ENCODE data around the gene CNTNAP2.
"Not testable (repeated sequence)": the region's sequence is repeated elsewhere in the genome, so short reads cannot be mapped to it uniquely, and the experiment has no call there.

CNTNAP2 gene

DNA sequence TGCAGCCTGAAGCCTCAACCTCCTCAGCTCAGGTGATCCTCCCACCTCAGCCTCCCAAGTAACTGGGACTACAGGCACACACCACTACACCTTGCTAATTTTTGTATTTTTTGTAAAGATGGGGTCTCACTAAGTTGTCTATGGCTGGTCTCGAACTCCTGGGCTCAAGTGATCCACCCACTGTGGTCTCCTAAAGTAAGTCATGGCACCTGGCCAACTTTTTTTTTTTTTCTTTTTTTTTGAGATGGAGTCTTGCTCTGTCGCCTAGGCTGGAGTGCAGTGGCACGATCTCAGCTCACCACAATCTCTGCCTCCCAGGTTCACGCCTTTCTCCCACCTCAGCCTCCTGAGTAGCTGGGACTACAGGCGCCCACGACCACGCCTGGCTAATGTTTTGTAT, 2182.2 kb downstream of the CNTNAP2 start:
- DNase-seq (ENCODE audit: low read depth in 2 of 2), result not testable (repeated sequence)

DNA sequence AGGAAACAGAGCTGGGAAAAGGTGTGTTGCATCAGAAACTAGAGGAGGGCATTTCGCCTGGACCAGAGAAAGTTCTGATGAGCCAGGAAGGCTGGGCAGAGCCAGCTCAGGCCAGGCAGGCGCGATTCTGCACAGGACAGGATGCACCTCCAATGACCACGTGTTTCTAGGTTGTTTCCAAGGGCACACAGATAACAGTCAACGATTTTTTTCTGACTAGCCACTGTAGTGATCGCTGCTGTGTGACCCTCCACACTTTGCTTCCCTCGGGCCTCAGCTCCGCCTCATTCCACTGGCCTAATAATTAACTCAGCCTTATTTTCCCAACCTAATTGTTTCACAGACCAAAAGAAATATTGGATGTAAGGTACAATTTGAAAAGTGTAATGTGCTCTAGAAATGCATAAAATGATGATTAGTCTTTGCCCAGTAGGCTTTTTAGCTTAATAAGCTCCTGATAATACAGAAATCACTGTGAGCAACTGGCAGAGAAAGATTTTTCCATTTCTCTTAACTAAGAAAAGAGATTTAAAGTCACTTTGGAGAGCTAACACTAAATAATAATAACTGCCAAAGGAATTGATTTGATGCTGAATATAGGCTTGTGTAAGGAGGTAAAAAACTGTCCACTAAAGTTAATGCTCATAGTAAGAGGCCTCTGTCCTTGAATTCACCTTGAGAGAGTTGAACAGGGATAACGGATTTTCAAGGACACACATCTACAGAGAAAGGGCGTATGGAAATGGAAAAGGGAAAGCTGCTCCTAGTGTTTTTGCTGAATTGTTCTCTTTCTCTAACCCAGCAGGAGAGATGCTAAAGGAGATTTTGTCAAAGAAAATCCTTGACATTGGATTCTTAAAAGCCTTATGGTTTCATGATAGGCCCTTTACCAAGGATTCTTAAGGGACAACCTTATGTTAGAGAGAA, 2183.0 kb downstream of the CNTNAP2 start:
- DNase-seq (ENCODE audit: low read depth in 2 of 2), result no peak

DNA sequence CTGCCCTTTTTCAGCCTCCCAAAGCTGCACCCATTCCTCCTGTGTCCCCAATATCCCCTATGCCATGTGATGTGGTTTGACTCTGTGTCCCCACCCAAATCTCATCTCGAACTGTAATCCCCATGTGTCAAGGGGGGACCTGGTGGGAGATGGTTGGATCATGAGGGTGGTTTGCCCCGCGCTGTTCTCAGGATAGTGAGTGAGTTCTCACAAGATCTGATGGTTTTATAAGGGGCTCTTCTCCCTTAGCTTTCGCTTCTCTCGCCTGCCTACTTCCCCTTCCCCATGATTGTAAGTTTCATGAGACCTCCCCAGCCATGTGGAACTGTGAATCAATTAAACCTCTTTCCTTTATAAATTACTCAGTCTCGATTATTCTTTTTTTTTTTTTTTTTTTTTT, 2185.8 kb downstream of the CNTNAP2 start:
- DNase-seq (ENCODE audit: low read depth in 2 of 2), result not testable (repeated sequence)

DNA sequence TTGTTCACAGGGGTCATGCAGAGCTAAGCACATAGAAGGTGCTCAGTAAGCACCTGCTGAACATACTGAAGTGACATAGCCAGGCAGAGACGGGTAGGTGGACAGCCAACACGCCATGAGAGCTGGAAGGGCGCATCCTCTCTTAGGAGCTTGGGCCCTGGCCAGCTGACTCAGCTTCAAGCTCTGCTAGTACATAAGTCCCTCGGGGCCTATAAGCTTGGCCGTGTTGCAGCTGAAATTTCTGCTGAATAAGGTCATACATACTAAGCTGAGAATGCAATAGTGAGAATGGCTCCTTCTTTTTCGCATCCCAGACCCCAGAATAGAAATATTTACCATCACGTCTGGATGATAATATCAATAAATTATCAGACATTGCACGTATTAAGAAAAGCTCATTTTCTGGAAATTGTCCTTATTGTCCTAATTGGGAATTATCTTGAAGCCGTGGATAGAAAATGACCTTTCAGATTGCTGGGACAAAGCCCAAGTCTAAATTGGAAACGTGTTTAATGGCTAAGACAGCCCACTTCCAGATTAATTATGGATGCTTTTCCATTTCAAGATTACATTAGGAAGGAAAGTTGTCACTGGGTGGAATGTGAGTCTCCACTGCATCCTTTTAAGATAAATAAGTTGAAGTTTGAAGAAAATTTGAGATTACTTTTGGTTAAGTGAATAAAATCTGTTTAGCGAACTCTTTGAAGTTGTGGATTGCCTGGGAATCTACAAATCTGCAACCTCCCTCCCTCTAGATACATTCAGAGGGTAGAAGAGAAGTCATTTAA, 2186.9 kb downstream of the CNTNAP2 start:
- no peak for DNase-seq (ENCODE audit: low read depth in 2 of 2)

DNA sequence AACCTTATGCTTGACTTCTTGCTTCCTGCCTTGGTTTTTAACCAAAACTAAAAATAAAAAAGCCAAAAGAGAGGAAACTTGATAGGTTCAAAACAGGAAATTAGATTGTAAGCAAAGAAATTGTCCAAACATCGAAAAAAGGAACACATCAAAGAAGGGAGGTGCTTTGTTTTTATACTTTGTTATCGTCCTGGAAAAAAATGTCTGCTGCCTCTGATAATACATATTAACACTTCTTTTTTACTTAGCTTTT, 2187.4 kb downstream of the CNTNAP2 start:
- no peak for DNase-seq (ENCODE audit: low read depth in 2 of 2)

DNA sequence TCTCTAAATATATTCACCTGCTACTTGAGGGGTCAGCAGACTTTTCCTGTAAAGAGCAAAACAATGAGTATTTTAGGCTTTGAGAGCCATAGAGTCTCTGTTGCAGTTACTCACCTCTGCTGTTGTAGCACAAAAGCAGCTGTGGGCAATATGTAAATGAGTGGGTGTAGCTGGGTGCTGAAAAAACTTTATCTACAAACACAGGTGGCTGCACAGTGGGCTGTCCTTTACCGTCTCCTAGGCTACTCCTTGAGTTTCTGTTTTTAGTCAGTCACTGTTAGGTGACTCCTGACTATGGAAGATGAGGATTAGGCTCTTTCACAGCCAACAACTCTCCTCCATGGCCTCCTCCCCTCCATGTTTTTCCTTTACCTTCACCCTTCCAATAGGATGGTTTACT, 2187.9 kb downstream of the CNTNAP2 start:
- no peak for DNase-seq (ENCODE audit: low read depth in 2 of 2)

DNA sequence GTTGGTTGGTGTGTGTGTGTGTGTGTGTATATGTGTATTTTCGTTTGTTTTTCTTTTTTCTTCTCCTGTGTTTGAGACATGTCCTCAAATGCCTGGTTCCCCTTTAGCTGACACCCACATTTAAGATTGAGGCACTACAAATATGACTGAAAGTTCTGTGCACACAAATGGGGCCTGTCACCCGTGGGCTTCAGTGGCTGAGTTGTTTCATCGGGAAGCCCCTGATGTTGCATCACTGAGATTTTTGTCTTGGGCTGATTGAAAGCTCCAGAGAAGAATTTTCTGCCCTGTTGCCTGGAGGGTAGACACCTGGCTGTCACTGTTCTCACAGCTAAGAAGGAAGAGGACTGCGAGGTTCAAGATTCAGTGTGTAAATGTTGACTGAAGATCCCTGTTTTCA, 2190.2 kb downstream of the CNTNAP2 start:
- no peak for DNase-seq (ENCODE audit: low read depth in 2 of 2)

DNA sequence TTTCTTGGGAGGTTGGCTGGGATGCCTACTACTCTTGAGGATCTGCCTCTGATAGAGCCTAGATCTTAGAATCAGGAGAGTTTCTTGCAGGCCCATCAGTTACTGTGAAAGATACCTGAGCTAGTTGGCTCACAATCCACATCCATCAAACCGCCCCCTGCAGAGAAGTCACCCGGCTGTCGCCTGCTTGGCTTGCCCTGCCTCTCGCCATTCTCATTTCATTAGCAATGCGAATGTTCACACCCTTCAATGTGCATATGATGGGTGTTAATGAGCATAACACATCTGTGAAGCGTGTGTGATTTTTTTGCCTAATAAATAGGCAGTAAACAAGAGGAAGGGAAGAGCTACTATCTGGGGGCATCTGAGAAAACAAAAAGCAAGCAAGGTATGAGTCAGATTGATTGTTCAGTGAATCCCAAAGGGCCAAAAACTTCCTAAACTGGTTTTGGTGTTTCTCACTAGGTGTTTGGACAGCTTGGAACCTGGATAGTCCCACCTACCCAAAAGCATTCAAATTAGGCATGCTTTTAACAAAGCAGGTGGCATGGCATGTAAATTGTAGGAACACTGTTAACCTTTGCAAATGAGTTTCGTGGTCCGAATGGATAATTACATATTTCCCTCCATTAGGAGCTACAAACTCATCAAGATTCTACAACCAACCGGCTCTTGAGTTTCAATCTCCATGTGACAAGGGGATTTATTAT, 2201.7 kb downstream of the CNTNAP2 start:
- DNase-seq (ENCODE audit: low read depth in 2 of 2), result no peak

DNA sequence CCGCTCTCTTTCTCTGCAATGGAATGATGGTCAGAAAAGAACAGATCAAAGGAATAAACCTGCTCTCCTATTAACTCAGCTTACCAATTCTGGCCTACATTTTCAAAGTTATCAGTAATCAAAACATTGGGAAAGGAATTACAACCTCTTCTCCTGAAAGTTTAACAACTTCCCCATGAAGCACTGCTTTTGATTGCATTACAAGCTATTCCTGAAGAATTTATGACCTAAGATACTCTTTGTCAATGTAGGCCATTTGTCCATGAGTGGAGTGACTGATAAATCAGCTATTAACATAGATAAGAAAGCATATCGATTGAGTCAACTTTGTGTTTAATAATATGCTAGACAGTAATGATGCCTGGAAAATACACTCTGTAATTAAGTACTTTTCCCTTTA, 2202.2 kb downstream of the CNTNAP2 start:
- DNase-seq (ENCODE audit: low read depth in 2 of 2), result no peak

DNA sequence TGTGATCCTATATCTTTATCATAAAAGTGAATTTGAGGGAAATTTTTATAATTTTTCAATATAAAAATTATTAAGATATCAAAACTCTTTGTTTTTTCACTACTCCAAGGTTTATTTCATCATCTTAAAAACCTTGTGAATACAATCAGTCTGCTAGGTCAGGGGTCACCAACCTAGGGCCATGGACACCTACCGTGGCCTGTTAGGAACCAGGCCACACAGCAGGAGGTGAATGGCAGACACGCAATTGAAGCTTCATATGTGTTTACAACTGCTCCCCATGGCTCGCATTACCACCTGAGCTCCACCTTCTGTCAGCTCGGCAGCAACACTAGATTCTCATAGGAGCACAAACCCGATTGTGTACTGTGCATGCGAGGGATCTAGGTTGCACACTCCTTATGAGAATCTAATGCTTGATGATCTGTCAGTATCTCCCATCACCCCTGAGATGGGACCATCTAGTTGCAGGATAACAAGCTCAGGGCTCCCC, 2202.8 kb downstream of the CNTNAP2 start:
- DNase-seq (ENCODE audit: low read depth in 2 of 2), result no peak

DNA sequence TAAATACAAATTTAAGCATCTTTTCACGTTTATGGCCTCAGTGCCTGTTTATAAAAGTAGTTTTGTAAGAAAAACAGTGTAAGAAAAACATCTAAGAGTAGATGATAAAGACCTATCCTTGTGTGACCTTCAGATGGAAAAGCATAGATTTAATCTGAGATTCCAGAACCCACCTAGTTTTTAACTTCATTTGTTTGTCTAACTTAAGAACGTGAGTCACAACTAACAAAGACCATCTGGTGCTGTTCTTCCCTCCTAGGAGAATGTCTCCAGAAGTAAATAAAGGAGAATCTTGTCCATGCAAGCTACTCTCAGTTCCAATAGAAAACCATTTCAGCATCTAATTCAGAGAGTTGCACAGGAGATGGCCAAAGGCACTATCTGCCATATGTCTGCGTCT, 2208.6 kb downstream of the CNTNAP2 start:
- DNase-seq (ENCODE audit: low read depth in 2 of 2), result no peak

DNA sequence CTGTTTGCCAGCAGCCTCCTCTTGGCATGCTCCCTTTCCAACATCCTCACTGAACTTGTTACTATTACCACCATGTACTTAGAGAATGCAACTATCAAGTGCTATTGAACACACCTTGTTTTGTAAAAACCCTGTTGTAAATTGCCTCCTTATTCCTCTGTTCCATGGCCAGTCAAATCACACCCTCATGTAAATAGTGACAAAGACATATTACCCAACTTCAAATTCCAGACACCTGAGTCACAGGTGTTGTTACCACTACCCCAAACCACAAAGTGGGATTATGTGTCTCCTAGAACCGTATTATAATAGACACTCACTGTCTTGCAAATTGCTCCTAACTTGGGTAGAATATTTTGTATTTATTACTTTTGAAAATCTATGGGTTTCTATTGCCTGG, 2210.8 kb downstream of the CNTNAP2 start:
- DNase-seq (ENCODE audit: low read depth in 2 of 2), result no peak

DNA sequence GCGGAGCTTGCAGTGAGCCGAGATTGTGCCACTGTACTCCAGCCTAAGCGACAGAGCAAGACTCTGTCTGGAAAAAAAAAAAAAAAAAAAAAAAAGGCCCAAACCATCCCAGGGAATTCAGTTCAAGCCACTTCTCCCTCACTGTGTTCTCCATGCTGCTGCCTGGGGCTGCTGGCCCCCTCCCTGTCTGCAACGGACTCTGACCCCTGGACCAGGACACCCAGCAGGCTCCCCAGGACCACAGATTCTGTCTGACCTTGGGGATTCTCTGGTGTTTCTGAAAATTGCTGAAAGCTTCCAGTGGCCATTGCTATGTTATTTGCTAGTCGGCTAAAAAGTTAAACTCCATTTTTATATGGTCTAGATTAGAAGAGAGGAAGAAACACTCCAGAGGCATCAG, 2212.3 kb downstream of the CNTNAP2 start:
- DNase-seq (ENCODE audit: low read depth in 2 of 2), result no peak

DNA sequence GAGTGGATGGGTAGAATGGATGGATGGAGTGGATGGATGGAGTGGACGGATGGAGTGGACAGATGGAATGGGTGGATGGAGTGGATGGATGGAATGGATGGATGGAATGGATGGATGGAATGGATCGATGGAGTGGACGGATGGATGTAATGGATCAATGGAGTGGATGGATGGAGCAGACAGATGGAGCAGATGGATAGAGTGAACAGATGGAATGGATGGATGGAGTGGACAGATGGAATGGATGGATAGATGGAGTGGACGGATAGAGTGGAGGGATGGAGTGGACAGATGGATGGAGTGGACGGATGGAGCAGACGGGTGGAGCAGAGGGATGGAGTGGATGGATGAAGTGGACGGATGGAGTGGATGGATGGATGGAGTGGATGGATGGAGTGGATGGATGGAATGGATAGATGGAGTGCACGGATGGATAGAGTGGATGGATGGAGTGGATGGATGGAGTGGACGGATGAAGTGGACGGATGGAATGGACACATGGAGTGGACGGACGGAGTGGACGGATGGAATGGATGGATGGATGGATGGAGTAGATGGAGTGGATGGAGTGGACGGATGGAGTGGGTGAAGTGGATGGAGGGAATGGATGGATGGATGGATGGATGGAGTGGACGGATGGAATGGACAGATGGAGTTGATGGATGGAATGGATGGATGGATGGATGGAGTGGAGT, 2213.7 kb downstream of the CNTNAP2 start:
- DNase-seq (ENCODE audit: low read depth in 2 of 2), result no peak

DNA sequence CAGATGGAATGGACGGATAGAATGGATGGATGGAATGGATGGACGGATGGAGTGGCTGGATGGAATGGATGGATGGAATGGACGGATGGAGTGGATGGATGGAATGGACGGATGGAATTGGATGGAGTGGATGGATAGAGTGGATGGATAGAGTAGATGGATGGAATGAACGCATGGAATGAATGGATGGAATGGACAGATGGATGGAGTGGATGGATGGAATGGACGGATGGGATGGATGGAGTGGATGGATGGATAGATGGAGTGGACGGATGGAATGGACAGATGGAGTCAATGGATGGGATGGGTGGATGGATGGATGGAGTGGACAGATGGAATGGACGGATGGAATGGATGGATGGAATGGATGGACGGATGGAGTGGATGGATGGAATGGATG, 2214.2 kb downstream of the CNTNAP2 start:
- DNase-seq (ENCODE audit: low read depth in 2 of 2), result no peak

DNA sequence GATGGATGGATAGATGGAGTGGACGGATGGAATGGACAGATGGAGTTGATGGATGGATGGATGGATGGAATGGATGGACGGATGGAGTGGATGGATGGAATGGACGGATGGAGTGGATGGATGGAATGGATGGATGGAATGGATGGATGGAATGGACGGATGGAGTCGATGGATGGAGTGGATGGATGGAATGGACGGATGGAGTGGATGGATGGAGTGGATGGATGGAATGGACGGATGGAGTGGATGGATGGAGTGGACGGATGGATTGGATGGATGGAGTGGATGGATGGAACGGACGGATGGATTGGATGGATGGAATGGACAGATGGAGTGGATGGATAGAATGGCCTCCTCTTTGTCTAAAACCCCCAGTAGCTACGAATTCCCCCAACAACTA, 2214.9 kb downstream of the CNTNAP2 start:
- not testable (repeated sequence) for DNase-seq (ENCODE audit: low read depth in 2 of 2)

DNA sequence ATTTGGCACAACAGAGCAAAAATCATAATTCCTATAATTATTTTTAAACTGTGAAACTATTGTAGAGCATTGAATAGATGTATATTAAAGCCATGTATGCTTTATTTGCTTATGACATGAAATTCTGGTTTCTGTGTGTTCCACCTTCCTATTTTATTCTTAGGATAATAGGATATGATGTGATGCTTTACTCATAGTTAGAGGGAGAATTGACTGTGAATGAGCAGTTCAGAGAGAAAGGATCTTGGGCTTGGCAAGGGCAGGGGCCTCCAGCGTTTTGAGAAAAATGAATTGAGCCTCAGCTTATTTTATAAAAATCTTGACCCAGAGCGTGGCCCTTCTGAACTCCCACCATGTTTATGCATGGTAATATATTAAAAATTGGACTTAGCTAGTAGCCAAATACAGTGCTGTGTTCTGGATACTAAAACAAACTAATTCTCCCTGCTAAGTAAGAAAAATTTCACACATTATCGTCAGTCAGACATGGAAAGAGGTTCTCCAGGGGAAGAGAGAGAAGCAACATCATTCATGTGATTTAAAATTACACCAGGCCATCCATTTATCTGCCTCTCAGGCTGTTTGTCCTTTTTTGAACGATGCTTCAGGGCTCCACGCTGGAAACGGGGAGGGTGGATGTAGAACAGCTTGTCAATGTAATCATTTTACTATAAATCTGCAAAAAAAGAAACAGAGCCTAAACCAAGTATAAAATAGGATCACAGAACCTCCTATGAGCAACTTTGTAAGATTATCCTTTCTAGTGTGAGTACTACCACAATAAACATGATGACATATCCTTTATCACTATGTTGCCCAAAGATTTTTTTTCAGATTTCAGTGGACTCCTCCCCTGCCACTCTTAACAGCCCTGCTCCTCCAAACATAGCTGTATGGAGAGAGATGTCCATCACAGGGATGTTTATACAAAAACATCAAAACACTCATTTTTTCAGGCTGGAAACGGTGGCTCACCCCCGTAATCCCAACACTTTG, 2215.9 kb downstream of the CNTNAP2 start:
- DNase-seq (ENCODE audit: low read depth in 2 of 2), result no peak

DNA sequence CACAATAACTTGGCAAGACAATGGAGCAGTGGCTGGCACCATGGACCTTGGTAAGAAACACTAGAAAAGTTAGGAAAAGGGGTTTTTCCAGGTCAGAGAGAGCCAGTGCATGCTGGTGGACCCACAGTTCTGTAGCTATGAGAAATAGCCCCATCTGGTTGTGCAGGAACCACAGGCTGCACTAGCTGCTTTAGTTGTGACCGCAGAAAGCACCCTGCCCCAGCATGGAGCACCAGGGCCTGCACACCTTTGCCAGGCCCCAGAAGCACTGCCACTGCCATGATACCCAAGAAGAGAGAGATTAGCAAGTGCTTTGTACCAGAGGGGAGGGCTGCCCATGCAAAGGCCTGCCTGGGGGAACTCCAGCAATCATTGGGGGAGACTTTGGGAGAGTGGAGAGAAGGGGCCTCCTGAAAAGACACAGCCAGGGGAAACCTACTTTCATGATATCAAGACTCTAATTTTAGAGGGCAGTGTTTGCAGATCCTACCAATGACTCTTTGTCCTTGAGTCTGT, 2217.9 kb downstream of the CNTNAP2 start:
- DNase-seq (ENCODE audit: low read depth in 2 of 2), result no peak

DNA sequence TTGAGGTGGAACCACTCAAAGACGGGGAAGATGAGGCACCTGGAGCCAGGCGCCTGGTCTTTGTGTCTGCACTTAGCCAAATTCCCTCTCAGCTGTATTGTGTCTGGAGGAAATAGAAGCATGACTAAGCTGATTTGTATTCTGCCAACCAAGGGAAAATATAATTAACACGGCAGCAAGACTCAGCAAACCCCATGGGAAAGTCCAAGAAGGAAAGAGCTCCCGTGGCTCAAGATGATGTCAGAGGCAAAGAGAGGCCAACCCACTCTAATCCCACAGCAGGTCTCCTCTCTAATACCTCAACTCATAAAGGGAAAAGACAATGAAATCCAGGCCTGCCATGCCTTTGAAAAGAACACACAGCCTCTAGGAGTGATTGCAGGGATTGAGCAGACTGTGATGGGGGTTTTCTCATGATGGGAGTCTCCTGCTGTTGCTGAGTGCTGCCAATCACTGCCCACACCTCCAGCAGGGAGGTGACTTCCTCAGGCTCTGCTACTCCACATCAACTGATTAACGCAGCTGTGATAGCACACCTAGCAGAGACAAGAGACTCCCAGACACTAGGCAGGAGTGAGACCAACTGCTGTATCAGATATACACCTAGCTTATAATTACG, 2218.5 kb downstream of the CNTNAP2 start:
- DNase-seq (ENCODE audit: low read depth in 2 of 2), result no peak

DNA sequence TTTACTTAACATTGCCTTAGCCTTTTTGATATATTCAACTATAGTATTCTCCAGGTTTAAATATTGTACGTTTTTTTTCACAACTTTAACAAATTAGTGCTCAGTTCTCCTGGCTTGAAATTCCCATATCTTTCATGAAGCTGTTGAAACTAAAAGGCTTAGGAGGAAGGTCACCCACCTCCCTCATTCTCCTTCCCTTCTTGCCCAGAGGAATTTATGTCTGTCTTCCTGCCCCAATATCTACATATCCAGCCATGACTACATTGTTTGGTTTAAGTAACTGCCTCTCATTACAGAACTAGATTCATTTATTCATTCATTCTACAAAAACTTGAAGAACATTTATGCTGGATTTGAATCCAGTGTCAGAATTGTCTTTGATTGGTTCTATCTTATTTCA, 2219.2 kb downstream of the CNTNAP2 start:
- DNase-seq (ENCODE audit: low read depth in 2 of 2), result no peak

All from stimulated activated CD4-positive, alpha-beta T cell treated with anti-CD3 and anti-CD28 coated beads, Interleukin-4, amount 100 ng/mL, for 48 hours (primary cell).